Renal pelvis (tissue), 4 donors: ENCODE data around the gene DSCAM. TPM values are rescaled to one million over a fixed set of nuclear protein-coding genes. Genes with fewer than 3 reads are reported as not detected.

ENCODE experiments used
- DNase-seq: peaks from one replicate; pipeline ENCODE4 v3.0.0-alpha.2; 2013
- polyA plus RNA-seq, 3 donors: library from polyadenylated mRNA; unstranded; fragments of 120-200 nt; gene quantifications; one replicate each; pipeline ENCODE4 v1.2.1, GENCODE V29; 2013; ENCODE audit not compliant: insufficient read length in 3 of 3

DSCAM gene
- polyA plus RNA-seq, 3 donors, result 0.07 to 0.13 (median 0.08) TPM

DNA sequence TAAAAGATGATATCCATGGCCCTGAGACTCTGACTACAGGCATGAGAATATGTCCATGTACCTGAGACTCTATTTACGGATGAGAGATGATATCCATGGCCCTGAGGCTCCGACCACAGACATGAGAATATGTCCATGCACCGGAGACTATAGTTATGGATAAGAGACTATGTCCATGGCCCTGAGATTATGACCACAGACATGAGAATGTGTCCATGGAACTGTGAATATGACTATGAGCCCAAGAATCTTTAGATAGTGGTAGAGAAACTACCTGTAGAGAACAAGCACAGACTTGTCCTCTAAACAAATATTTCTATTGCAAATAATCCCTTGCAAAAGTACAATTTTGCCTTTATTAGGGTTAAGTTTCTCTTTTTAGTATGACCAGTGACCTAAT, 716.5 kb downstream of the DSCAM start:
- no peak for DNase-seq

DNA sequence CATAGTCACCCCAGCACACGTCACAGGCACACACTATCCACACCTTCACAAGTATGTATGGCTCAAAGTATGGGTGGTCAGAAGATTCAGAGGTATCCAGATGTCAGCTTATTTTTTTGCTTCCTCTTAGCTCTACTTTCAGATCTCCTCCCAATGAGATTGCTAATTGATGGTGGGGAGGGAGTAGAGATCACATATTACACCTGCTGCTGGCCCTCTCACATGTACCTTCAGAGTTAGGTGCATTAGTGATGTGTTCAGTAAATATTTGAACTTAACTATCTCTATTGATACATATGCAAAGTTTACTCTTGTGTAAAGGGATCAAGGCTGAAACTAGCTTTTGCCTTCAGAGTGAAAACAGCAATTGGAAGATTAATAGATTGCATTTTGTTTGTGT, 717.1 kb downstream of the DSCAM start:
- DNase-seq, result no peak

DNA sequence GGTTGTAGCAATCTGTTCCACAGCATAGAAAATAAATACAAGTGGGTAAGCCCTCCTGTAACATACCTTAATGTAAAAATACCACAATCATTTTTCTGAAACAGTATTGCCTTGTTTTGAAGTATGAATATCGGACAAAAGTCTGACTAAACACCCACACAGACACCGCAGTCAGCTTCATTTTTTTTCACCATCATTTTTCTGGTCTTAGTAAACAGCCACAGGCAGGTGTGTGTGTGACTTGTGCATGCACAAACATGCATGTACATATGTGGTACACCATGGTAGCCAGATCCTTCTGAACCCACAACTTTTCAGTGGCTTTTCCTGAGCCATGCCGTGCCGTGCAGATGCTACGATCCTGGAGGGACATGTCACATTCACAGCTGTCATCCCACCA, 718.1 kb downstream of the DSCAM start:
- no peak for DNase-seq

DNA sequence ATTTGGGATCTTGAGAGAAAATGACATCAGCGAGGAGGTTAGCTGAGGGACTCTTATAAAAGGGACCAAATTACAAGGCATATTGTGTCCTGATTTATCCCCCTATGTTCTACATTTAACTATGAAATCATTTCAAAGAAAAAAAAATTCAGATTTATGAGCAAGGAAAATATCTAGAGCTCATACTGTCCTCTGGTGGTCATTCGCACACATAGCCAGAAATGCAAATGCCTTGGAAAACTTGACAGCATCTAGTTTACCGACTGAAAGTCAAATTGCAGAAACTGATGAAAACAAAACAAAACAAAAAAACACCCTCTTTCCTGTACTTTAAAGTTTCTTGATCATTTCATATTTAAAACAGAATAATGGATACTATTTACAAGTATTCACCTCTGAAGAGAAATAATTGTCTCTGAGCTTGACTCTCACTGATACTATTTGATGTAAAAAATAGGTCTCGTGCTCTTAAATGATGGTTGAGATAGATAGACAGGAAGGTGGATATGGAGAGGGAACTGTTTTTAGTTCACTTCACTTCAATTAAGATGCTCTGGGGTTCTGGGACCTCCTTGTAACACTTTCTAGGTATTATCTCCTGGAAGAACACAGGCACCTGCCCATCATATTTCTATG, 725.9 kb downstream of the DSCAM start:
- DNase-seq, result peak; percentile 36

DNA sequence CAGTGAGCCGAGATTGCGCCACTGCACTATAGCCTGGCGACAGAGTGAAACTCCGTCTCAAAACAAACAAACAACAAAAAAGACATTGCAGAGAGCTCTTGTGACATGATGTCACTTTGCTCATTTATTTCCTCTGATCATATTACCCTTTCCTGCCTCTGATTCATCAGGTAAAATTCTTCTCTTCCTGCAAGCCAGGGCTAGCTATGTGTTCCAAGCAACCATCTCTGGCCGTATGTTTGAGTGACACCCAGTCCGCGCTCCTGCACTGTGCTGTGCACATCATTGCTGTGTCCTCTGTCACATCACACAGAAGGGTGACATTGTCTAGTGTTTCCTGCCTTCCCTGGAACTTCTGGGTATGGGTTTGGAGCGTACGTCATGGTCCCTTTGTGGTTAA, 728.4 kb downstream of the DSCAM start:
- no peak for DNase-seq

DNA sequence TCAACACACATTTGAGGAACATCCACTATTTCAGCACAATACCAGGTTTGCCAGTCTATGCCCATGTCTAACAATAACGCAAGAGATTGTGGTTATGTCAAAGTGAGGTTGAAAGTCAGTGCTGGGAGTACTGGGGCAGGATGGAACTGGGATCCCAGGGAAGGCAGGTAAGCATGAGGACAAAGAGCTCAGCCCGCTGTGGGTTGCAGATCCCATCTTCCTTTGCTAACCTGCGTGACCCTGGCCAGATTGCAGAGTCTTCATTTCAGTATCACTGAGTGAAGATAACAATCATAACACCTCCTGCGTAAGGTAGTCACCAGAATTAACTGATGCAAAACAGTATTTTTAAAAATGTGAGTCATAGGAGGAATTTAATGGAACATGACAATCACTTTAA, 729.7 kb downstream of the DSCAM start:
- no peak for DNase-seq

DNA sequence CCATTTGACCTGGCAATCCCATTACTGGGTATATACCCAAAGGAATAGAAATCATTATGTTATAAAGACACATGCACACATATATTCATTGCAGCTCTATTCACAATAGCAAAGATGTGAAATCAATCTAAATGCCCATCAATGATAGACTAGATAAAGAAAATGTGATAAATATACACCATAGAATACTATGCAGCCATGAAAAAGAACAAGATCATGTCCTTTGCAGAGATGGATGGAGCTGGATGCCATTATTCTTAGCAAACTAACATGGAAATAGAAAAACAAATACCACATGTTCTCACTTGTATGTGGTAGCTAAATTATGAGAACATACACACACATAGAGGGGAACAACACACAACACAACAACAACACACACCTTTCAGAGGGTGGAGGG, 731.2 kb downstream of the DSCAM start:
- no peak for DNase-seq

DNA sequence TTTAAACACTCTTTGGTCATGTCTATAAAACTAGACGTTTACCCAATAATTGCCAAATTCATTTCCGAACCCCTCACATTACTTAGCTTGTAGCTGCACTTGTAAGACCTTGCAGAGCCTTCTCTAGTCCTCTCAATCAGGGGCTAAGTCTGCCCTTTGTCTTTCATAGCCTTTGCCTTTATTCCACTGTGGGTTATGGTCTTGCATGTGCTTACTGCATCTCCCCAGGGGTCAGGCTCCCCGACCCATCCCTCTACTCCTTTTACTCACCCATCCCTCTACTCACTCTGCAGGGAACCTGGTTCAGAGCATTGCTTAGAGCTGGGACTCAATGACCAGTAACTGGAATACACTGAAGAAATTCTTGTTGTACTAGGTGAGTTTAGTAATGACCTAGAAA, 744.3 kb downstream of the DSCAM start:
- DNase-seq, result no peak

DNA sequence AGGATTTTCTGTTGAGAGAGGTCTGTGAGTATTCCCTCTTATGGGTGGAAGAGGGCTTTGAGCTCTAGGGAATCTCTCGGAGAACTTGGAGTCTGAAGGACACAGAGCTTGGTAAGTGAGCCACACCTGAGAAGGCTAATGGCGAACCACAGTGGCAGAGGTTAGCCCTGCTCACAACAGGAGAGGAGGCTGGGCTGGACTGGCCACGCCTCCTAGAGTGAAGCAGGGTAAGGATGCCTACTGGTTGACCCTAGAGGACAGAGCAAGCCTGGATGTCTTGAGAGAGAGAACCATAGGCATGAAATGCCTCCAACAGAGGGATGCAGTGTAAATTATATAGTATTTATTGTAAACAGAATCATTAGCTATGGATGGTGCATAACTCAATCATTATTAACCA, 747.1 kb downstream of the DSCAM start:
- no peak for DNase-seq

DNA sequence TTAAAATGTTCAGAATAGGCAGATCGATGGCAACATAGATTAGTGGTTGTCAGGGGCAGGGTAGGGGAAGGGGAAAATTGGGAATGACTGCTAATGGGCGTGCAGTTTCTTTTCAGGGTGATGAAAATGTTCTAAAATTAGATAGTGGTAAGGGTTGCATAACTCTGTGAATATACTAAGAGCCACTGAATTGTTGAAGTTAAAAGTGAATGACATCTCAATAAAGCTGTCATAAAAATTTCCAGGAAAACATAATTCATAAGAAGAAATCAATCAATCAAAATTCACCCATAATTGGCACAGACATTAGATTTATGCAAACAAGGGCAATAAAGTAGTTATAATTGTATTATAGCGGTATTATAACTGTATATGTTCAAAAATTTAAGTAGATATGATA, 751.5 kb downstream of the DSCAM start:
- DNase-seq, result no peak

DNA sequence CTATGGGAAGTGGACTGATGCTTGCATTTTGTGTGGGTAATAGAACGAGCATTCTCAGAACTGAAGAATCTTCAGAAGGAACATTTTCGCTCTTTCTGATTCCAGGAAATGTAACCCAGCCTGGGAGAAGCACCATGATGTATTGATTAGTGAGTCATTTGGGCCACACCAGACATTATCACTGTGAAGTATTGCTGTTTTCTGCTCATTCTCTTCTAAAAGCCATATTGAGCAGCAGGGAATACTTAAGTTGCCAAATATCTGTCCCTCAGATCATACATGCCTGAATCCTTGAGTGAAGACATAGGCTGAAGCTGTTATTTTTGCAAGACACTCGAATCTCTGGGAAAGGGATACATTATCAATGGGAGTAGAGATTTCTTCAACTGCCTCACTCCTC, 766.6 kb downstream of the DSCAM start:
- no peak for DNase-seq

DNA sequence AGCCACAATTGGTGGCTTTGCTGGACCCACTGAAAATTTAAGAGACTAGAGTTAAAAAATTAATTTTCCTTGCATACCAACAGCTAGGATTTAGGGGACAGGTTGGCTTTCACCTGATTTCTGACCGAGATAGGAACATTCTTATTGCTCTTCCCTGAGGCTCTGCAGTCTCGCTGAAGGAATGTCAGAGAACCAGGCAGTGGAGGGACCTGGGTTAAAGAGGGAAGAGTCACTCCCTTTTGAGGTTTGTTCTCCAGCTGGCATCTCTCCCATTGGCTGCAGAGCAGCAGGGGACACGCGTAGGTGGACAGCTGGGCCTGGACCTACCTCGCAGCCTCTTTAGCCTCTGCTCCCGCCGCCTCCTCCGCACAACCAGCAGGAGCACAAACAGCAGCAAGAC, 772.2 kb downstream of the DSCAM start:
- DNase-seq, result no peak

DNA sequence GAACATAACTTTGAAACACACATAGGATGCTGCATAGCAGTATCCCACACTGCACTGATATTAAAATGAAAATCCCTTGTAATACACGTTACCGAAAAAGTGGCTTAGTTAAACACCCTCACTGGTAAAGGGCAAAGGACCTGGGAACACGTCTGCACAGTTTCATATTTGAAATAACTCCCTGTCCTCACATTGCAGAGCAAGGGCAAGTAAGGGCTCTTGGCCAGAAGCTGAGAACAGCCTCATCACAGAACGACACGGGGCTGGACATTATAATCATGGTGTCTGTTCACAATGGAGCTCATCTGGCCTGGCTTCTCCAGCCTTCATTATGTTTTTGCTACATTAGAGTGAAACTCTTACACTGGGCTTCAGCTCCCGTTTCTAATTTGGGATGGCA, 772.8 kb downstream of the DSCAM start:
- DNase-seq, result no peak

DNA sequence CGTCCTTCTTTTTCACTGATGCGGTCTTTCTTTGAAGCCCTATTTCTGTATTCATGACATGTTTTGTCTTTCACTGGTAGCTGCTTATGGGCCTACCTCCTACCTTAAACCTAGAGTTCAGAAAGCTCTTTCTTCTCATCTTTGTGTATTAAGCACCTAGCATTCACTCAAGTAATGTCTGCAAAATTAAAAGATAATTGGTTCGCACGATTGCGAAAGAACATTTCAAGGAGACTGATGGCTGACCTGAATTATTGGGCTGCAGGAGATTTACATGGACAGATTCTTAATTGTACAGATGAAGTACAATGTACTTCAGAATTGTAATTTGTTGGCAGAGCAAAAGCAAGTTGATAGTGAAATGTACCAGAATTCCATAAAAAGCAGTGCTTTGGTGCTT, 773.3 kb downstream of the DSCAM start:
- DNase-seq, result no peak

DNA sequence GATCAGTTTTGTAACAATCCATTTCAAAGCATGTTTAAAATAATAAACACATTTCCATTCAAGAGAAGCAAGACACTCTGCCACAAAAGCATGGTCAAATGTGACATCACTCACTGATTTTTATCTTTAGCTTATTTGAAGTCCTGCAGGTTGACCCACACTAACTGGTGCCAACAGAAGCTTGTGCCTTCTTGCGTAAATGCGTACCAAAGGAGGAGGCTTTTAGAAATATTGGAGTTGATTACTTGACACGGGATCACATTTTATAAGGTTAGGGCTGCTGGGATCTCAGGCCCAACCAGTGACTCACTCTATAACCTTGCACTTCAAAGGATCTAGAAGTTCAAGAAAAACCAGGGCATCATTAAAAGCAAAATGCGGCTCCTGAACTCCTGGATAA, 776.1 kb downstream of the DSCAM start:
- DNase-seq, result no peak

DNA sequence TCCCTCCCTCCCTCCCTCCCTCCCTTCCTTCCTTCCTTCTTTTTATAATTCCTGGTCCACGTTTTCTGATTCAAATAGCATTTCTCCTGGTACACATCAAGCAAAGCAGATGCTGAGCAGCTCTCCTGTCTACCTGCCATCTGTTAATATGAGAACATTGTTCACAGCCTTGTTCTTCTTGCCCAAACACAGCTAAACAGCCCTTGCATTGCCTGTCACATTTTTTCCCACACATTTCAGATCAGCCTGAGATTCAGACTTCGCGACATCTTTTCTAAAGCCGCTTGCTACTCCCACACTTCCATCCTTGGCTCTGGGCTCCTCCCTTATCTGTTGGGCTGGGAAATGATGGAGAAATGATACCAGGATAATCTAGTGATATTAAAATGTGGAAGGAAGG, 779.2 kb downstream of the DSCAM start:
- no peak for DNase-seq

DNA sequence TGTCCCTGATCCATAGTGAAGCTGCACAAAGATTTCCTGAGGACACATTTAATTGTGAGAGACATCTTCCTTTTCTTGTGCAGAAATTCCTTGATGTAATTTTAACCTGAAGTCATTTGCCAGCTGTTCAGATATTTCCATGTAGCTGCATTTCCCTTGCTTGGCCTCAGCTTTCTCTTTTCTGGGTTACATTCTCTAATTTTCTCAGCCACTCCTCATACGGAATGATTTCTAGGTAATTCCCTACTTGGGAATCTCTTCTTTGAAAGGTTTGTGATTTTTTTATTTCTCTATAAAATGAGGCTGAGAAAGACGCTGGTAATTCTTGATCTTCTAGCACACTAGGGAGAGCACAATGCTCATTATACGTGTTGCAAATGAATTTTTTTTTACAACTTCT, 780.7 kb downstream of the DSCAM start:
- no peak for DNase-seq

DNA sequence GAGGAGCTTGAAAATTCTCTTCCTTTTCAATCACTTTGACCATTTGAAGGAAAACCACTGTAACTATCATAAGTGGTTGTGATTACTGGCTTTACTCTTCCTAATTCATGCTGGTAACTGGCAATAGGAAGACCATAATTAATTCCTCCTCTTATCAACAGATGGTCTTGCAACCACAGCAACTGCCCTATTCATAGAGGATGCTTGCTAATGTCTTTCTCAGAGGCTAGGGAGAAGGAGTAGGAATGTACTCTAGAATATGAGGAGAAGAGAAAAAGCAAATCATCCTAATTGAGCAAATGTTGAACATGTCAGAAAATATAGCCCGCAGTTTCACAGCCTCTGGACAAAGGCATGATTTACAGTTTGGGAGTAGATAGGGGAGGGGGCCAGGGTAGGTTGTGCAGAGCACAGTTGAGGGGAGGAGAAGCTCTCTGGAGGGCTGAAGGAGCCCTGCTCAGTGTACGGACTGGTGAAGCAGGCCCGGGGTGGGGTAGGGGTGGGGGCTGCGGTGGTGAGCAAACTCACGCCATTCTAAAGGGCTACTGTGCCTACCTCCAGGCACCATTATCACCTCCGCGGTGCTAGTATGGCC, 786.8 kb downstream of the DSCAM start:
- DNase-seq, result no peak

DNA sequence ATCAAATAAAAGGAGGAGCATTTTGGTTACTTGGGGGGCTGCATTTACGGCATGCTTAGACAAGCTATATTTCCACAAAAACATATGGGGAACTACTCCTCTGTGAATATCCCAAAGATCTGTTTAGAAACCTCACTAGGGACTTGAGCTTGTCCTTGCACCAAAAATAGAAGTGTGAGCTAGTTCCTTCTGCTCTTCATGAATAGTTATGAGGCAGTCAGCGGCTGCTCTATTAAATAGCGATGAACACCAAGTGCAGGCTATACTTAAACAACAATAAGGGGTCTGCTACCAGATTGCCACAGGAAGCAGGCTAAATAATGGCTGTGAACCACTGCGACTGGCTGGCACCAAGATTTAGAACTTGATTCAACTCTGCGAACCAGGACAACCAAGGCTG, 789.6 kb downstream of the DSCAM start:
- DNase-seq, result no peak

DNA sequence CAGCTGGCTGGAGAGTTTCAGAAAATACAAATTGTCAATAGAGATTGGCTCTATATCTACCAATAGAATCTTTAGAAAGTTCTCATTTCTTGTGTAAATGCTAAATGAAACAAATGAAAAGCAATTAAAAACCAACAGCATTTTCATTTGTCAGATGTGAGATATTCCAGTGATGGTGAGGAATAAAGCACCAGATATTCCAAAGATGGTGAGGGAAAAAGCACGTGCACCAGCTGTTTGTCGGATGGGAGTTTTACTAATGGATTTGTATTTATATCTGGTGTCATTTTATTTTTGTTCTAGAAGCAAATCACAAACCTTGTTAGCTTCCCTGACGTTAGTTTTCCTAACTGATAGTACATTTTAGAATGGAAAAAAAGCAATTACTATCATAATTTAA, 790.9 kb downstream of the DSCAM start:
- DNase-seq, result no peak

DNA sequence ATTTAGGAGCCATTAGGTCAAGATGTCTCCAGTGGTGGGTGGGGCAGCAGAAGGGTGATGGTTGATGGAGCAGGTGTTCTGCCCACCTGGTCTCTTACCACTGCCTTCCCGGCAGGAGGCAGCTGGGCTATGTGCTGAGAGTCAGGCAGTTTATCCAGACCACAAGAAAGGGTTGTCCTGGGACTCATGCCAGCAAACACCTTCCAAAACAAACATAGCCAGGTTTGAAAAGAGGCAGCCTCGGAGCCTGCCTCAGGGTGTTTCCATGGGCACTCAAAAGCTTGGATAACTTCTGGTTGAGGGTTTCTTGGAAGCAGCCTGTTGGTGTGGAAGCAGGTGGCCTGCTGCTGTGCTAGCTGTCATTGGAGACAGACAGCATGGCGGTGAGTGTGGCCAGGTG, 792.6 kb downstream of the DSCAM start:
- DNase-seq, result no peak

DNA sequence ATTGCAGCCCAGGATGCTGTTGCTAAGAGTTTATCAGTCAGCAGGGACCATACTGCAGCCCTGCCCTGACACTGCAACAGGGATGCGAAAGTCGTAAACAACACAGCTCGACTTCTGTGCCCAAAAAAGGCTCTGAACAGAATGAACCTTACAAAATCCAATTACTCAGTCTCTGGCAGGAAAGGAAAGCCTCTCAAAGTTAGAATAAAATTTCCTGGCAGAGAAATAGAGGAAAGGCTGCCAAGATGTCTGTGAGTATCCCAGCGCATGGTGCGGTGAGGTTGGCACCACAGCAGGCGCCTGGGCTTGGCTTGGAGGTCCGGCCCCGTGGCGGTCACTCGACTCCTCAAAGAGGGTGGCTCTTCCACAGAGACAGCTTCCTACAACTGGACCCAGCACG, 794.0 kb downstream of the DSCAM start:
- no peak for DNase-seq

DNA sequence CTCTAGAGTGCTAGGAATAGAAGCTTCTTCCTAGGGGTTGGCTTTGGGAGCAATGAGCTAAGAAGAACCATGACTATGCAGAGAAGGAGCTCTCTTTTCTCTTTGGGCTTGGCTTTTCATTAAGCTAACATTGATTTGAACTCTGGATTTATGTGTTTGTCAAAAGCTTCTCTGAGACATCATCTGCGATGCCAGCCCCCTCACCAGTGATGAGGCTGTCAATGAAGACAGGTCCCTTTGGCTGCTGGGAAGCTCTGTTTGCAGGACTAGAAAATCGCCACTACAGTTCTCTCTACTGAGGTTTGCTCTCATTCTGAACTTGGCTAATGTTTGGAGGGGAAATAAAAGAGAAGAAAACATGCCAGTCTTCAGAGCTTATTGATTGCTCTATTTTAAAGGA, 794.7 kb downstream of the DSCAM start:
- no peak for DNase-seq

DNA sequence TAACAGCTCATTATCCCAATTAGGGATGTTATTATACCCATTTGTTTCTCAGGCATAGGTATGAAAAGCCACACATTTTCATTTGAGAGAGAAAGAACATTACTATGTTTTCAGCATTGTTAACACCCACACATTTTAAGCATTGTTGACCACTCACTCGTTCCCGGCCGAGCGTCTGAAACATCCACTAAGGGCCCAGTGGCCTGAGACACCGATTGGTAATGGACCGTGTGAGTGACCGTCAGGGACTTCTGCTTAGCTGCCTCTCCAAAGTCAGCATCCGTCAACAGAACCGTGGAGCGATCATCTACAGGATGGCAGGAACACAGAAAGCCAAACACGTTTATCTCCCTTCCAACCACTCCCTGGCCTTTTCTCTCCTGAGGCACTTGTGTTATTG, 795.2 kb downstream of the DSCAM start:
- no peak for DNase-seq

DNA sequence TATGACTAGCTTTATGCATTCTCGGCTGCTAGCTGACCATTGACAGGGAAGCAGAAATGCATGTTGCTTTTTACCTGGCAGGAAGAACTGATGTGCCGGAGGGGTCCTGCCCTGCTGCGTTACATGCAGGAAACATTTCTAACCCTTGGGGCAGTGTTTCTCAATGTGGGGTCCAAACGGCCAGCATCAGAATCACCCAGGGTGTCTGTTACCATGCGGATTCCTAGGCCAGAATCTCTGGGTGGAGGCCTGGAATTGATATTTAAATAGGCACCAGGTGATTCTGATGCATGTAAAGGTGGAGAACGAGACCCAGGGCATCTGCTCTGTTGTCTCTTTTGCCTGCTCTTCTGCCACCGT, 797.0 kb downstream of the DSCAM start:
- DNase-seq, result no peak
